H9 (cell line): ENCODE data around the gene MICAL3. TPM values are rescaled to one million over a fixed set of nuclear protein-coding genes. Genes with fewer than 3 reads are reported as not detected.
A peak's percentile ranks its signal among the peaks of the same experiment; 100 is the strongest.

Experiments used
- DNase-seq: peaks from one replicate; pipeline ENCODE4 v3.0.0-alpha.2; 2017
- H2AFZ ChIP-seq: one replicate; pipeline ENCODE4 v1.6.1; 2013; ENCODE audit warnings: mild to moderate bottlenecking, low read length, control low read depth, moderate library complexity
- H2AK5ac ChIP-seq: 2 replicates; pipeline ENCODE4 v1.6.1; 2013; ENCODE audit warnings: low read length, control low read depth, mixed read lengths; ENCODE audit not compliant: insufficient read length
- H2BK120ac ChIP-seq: one replicate; pipeline ENCODE4 v1.6.1; 2013; ENCODE audit warnings: low read depth, mild to moderate bottlenecking, low read length, control low read depth, inconsistent platforms; ENCODE audit not compliant: poor library complexity, severe bottlenecking
- H2BK12ac ChIP-seq: 2 replicates; pipeline ENCODE4 v1.6.1; 2013; ENCODE audit warnings: low read length, control low read depth, mixed read lengths, low read depth; ENCODE audit not compliant: insufficient read length
- H2BK15ac ChIP-seq: 2 replicates; pipeline ENCODE4 v1.6.1; 2013; ENCODE audit warnings: low read depth, low read length, control low read depth
- H2BK20ac ChIP-seq: one replicate; pipeline ENCODE4 v1.6.1; 2013; ENCODE audit warnings: low read depth, mild to moderate bottlenecking, low read length, control low read depth, inconsistent platforms; ENCODE audit not compliant: poor library complexity, severe bottlenecking
- H2BK5ac ChIP-seq: 2 replicates; pipeline ENCODE4 v1.6.1; 2013; ENCODE audit warnings: low read length, control low read depth, mixed read lengths; ENCODE audit not compliant: insufficient read length
- H3K14ac ChIP-seq: 2 replicates; pipeline ENCODE4 v1.6.1; 2013; ENCODE audit warnings: low read length, control low read depth; ENCODE audit not compliant: insufficient read depth
- H3K18ac ChIP-seq: 2 replicates; pipeline ENCODE4 v1.6.1; 2013; ENCODE audit warnings: low read depth, mild to moderate bottlenecking, mixed read lengths, low read length, control low read depth; ENCODE audit not compliant: insufficient read length
- H3K23ac ChIP-seq: 2 replicates; pipeline ENCODE4 v1.6.1; 2013; ENCODE audit warnings: low read length, control low read depth, mixed read lengths, low read depth; ENCODE audit not compliant: insufficient read length
- H3K23me2 ChIP-seq: 2 replicates; pipeline ENCODE4 v1.6.1; 2013; ENCODE audit warnings: low read depth, mild to moderate bottlenecking, mixed read lengths, low read length, control low read depth; ENCODE audit not compliant: insufficient read length, poor library complexity, severe bottlenecking
- H3K27ac ChIP-seq: 2 replicates; pipeline ENCODE4 v1.5.1; 2013; ENCODE audit warnings: low read length, control low read depth, mixed read lengths, low read depth; ENCODE audit not compliant: insufficient read length
- H3K27me3 ChIP-seq: 2 replicates; pipeline ENCODE4 v1.6.1; 2013; ENCODE audit warnings: low read length, control low read depth, inconsistent platforms; ENCODE audit not compliant: insufficient read depth
- H3K4ac ChIP-seq: 2 replicates; pipeline ENCODE4 v1.6.1; 2013; ENCODE audit warnings: low read depth, mild to moderate bottlenecking, control low read depth, inconsistent platforms, low read length, moderate library complexity
- H3K4me1 ChIP-seq: 2 replicates; pipeline ENCODE4 v1.6.1; 2013; ENCODE audit warnings: low read length, control low read depth, inconsistent platforms; ENCODE audit not compliant: insufficient read depth
- H3K4me2 ChIP-seq: 2 replicates; pipeline ENCODE4 v1.6.1; 2013; ENCODE audit warnings: low read length, control low read depth, mixed read lengths; ENCODE audit not compliant: insufficient read length, insufficient read depth
- H3K56ac ChIP-seq: 2 replicates; pipeline ENCODE4 v1.6.1; 2013; ENCODE audit warnings: low read depth, mild to moderate bottlenecking, mixed read lengths, low read length, control low read depth; ENCODE audit not compliant: insufficient read length
- H3K79me1 ChIP-seq: 2 replicates; pipeline ENCODE4 v1.6.1; 2013; ENCODE audit warnings: low read depth, mild to moderate bottlenecking, moderate library complexity, low read length, control low read depth, inconsistent platforms; ENCODE audit not compliant: insufficient read depth, poor library complexity, severe bottlenecking
- H3K79me2 ChIP-seq: 2 replicates; pipeline ENCODE4 v1.6.1; 2013; ENCODE audit warnings: low read length, control low read depth, inconsistent platforms; ENCODE audit not compliant: insufficient read depth
- H3K9ac ChIP-seq: 2 replicates; pipeline ENCODE4 v1.6.1; 2013; ENCODE audit warnings: low read length, control low read depth, mixed read lengths; ENCODE audit not compliant: insufficient read length; ENCODE audit errors: extremely low read depth
- H3K9me3 ChIP-seq: one replicate; pipeline ENCODE4 v1.6.1; 2013; ENCODE audit warnings: low read depth, low read length, inconsistent platforms; ENCODE audit not compliant: control insufficient read depth
- H3T11ph ChIP-seq: one replicate; pipeline ENCODE4 v1.6.1; 2013; ENCODE audit warnings: mild to moderate bottlenecking, low read length, control low read depth, inconsistent platforms
- H4K20me1 ChIP-seq: one replicate; pipeline ENCODE4 v1.6.1; 2013; ENCODE audit not compliant: control insufficient read depth, insufficient read length, insufficient read depth
- H4K5ac ChIP-seq: 2 replicates; pipeline ENCODE4 v1.6.1; 2013; ENCODE audit warnings: low read depth, mild to moderate bottlenecking, mixed read lengths, low read length, control low read depth; ENCODE audit not compliant: insufficient read length
- H4K8ac ChIP-seq: replicated peaks from 2 replicates; pipeline ENCODE4 v1.6.1; 2013; ENCODE audit warnings: low read length, control low read depth, mixed read lengths, low read depth; ENCODE audit not compliant: insufficient read length
- H4K91ac ChIP-seq: 2 replicates; pipeline ENCODE4 v1.6.1; 2013; ENCODE audit warnings: low read depth, mild to moderate bottlenecking, moderate library complexity, mixed read lengths, low read length, control low read depth; ENCODE audit not compliant: insufficient read length
- H3K27ac Mint-ChIP-seq, 3 experiments: 2 replicates in 2 of 3; 3 replicates in 1 of 3; pipeline ENCODE4 v1.8.0; 2020 to 2021; ENCODE audit warnings: mixed read lengths in 3 of 3, mild to moderate bottlenecking in 1 of 3, moderate library complexity in 1 of 3
- H3K27me3 Mint-ChIP-seq: 2 replicates; pipeline ENCODE4 v1.8.0; 2021; ENCODE audit warnings: low read depth, mild to moderate bottlenecking, moderate library complexity, mixed read lengths
- H3K36me3 Mint-ChIP-seq, 3 experiments: 2 replicates in 2 of 3; 3 replicates in 1 of 3; pipeline ENCODE4 v1.8.0; 2020 to 2021; ENCODE audit warnings: low read depth in 3 of 3, mixed read lengths in 3 of 3; ENCODE audit not compliant: insufficient read depth in 1 of 3
- H3K4me1 Mint-ChIP-seq, 2 experiments: 2 replicates each; pipeline ENCODE4 v1.8.0; 2020; ENCODE audit warnings: mixed read lengths in 2 of 2
- H3K4me3 Mint-ChIP-seq, 2 experiments: 2 replicates in 1 of 2; 3 replicates in 1 of 2; pipeline ENCODE4 v1.8.0; 2020 to 2021; ENCODE audit warnings: mild to moderate bottlenecking in 2 of 2, mixed read lengths in 2 of 2, moderate library complexity in 1 of 2
- H3K9me3 Mint-ChIP-seq, 2 experiments: 2 replicates in 1 of 2; 3 replicates in 1 of 2; pipeline ENCODE4 v1.8.0; 2020; ENCODE audit warnings: mild to moderate bottlenecking in 2 of 2, mixed read lengths in 2 of 2, moderate library complexity in 1 of 2
- WGBS: extraction: QIAGEN DNeasy Blood & Tissue Kit; methylation state at CpG from one replicate; pipeline ENCODE4 v1.1.7; 2013; ENCODE audit warnings: missing lambda C conversion rate, low lambda C conversion rate, mixed read lengths; ENCODE audit not compliant: insufficient read length; ENCODE audit errors: extremely low coverage; 5-methylcytosine and 5-hydroxymethylcytosine counted together
- total RNA-seq: library from RNA; stranded (reverse); gene quantifications from 2 replicates; pipeline ENCODE4 v1.2.1, GENCODE V29; 2021
- TF ChIP-seq, protein P1 (sequence below): fragments of 200-600 bp; sonication (generic); conservative IDR thresholded peaks from 3 replicates; pipeline ENCODE4 v1.8.0; 2021; ENCODE audit warnings: antibody characterized with exemption, mild to moderate bottlenecking

The MICAL3 gene
- total RNA-seq, 1 experiment from 2014 or later = 50.2 TPM

DNA sequence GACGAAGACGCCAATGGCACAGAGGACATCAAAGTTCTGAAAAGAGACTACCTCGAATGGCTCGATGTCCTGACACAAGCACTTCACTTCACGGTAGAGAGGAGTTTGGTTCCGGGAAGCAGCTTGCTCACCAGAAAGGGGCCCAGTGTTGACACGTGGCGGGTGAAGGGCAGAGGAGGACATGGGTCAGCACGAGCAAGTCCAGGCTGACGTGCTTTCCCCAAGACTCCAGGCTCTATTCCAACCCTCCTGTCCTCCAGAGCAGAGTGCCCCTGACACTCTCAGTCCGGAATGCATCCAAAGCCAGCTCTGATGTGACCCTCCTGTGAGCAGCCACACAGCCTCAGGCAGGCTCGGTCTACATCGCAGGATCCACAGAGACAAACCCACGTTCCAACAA, 172.6 kb downstream of the MICAL3 start:
- Histone ChIP-seq H2BK120ac (no peak overlapping the region), H3T11ph (no peak overlapping the region), H4K5ac (no peak overlapping the region), H2AFZ (no peak overlapping the region), H3K23ac (no peak overlapping the region), H2BK15ac (no peak overlapping the region), H3K56ac (no peak overlapping the region), H4K20me1 (no peaks in the 10 kb centered on the region), H4K8ac (no peak overlapping the region), H2AK5ac (no peak overlapping the region), H3K9ac (no peak overlapping the region), H3K79me1 (no peaks in the 10 kb centered on the region), H3K79me2 (no peaks in the 10 kb centered on the region), H2BK12ac (no peak overlapping the region), H3K18ac (no peak overlapping the region), H2BK20ac (no peak overlapping the region), H4K91ac (no peak overlapping the region), H3K27me3 (no peaks in the 10 kb centered on the region), H3K27ac (no peak overlapping the region), H2BK5ac (no peak overlapping the region), H3K14ac (no peak overlapping the region), H3K4ac (no peak overlapping the region), H3K4me2 (no peak overlapping the region), H3K23me2 (no peaks in the 10 kb centered on the region), H3K9me3 (no peaks in the 10 kb centered on the region), H3K4me1 (no peaks in the 10 kb centered on the region)
- no peak for DNase-seq
- Mint-ChIP-seq H3K27me3 (peaks cover 3% of the 10 kb centered on the region; the same call in 1 of the 2 replicates), H3K9me3 (no peaks in the 10 kb centered on the region), H3K27ac (peak overlapping the region in 1 of 3 experiments; percentile 13; a peak in 1 of 7 replicates), H3K4me3 (no peak overlapping the region), H3K36me3 (peaks cover 0 to 2% (median 0%) of the 10 kb centered on the region in 3 experiments; a peak in 1 of 7 replicates), H3K4me1 (no peaks in the 10 kb centered on the region)
- TF ChIP-seq, protein P1, sequence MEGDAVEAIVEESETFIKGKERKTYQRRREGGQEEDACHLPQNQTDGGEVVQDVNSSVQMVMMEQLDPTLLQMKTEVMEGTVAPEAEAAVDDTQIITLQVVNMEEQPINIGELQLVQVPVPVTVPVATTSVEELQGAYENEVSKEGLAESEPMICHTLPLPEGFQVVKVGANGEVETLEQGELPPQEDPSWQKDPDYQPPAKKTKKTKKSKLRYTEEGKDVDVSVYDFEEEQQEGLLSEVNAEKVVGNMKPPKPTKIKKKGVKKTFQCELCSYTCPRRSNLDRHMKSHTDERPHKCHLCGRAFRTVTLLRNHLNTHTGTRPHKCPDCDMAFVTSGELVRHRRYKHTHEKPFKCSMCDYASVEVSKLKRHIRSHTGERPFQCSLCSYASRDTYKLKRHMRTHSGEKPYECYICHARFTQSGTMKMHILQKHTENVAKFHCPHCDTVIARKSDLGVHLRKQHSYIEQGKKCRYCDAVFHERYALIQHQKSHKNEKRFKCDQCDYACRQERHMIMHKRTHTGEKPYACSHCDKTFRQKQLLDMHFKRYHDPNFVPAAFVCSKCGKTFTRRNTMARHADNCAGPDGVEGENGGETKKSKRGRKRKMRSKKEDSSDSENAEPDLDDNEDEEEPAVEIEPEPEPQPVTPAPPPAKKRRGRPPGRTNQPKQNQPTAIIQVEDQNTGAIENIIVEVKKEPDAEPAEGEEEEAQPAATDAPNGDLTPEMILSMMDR = no peak
- no CpG with 5 or more reads among the region's 14 CpGs for WGBS
